Activated T-helper 17 cell treated with anti-CD3 and anti-CD28 coated beads, Interleukin-2, amount 50 U/mL, for 72 hours (primary cell): ENCODE data around the gene ADAM17. TPM values are rescaled to one million over a fixed set of nuclear protein-coding genes. Genes with fewer than 3 reads are reported as not detected.

Experiments
- ATAC-seq: fragments of 150-1000 bp; cut with Tn5 transposase; replicated peaks from 2 replicates; pipeline ENCODE4 v1.10.0; 2021; ENCODE audit warnings: mild to moderate bottlenecking, moderate library complexity
- H3K27ac Mint-ChIP-seq: one replicate; pipeline ENCODE4 v1.8.0; 2022; ENCODE audit warnings: mixed read lengths
- H3K27me3 Mint-ChIP-seq: one replicate; pipeline ENCODE4 v1.8.0; 2022; ENCODE audit warnings: mixed read lengths
- H3K36me3 Mint-ChIP-seq: one replicate; pipeline ENCODE4 v1.8.0; 2022; ENCODE audit warnings: low read depth, mild to moderate bottlenecking, mixed read lengths
- H3K4me1 Mint-ChIP-seq: one replicate; pipeline ENCODE4 v1.8.0; 2022; ENCODE audit warnings: mixed read lengths
- H3K4me3 Mint-ChIP-seq: one replicate; pipeline ENCODE4 v1.8.0; 2022; ENCODE audit warnings: mild to moderate bottlenecking, mixed read lengths
- H3K9me3 Mint-ChIP-seq: one replicate; pipeline ENCODE4 v1.8.0; 2022; ENCODE audit warnings: mixed read lengths
- total RNA-seq, 2 donors: library from RNA; stranded (reverse); gene quantifications; one replicate each; pipeline ENCODE4 v1.2.3, GENCODE V29; 2022

The ADAM17 gene
- total RNA-seq, 2 donors from 2014 or later = 22.7 to 31.2 TPM

DNA sequence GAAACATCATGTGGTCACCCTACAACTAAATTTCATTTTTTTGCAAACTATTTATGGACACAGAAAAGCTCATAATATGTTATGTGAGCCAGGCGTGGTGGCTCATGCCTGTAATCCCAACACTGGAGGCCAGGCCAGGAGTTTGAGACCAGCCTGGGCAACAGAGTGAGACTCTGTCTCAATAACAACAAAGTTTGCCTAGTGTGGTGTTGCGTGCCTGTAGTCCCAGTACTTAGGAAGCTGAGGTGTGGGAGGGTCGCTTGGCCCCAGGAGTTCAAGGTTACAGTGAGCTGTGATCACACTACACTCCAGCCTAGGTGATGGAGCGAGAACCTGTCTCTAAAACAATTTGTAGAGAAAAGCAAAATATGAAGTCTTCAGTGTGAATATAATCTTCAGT, 75.5 kb downstream of the ADAM17 start:
- Mint-ChIP-seq H3K9me3 (no peaks in the 10 kb centered on the region), H3K27me3 (no peaks in the 10 kb centered on the region), H3K27ac (peak overlapping the region; percentile 11), H3K36me3 (peaks cover 94% of the 10 kb centered on the region), H3K4me1 (peaks cover 24% of the 10 kb centered on the region), H3K4me3 (no peak overlapping the region)
- ATAC-seq = no peak

DNA sequence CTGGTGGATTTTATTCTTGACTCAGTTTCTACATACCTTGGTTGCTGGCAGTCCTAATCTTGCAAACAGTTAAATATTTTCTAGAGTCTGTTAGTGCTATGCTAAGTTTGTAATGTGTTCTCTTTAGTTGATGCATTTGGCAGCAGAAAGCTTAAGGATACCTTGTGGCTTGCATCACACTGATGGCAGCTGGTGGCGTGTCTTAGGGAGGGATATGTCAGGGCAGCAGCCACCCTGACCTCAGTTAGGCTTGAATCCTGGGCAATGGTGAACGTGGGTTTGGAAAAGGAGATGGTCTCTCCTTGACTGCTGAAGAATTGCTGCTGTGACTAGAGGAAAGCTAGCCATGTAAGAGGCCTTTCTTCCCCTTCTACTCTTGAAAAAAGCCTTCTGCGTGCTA, 77.1 kb downstream of the ADAM17 start:
- peaks cover 78% of the 10 kb centered on the region for H3K36me3 Mint-ChIP-seq
- peak overlapping the region; percentile 81 for H3K4me3 Mint-ChIP-seq
- no peaks in the 10 kb centered on the region for H3K27me3 Mint-ChIP-seq
- H3K4me1 Mint-ChIP-seq = peaks cover 24% of the 10 kb centered on the region
- H3K27ac Mint-ChIP-seq = peak overlapping the region; percentile 8
- no peaks in the 10 kb centered on the region for H3K9me3 Mint-ChIP-seq
- ATAC-seq = no peak

DNA sequence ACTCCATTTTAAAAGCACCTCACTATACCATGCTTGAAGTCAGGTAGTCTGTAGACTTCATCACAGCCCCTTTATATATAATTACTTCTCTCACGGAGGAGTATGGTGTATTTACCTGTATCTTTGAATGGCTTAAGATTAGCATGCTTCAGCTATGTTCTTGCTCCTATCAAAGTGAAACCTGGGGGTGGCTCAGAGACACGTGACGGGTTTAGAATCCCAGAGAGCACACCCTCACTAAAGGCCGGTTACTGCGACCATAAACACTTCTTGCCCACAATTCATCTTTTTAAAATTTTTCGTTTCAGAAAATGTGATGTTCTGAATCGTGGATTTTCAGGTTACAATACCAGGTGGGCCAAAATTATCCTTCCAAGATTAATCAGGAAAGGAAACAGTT, 77.7 kb downstream of the ADAM17 start:
- no peak for ATAC-seq
- H3K4me3 Mint-ChIP-seq = peak overlapping the region; percentile 81
- H3K27ac Mint-ChIP-seq = peak overlapping the region; percentile 8
- H3K9me3 Mint-ChIP-seq = no peaks in the 10 kb centered on the region
- H3K27me3 Mint-ChIP-seq = no peaks in the 10 kb centered on the region
- H3K36me3 Mint-ChIP-seq = peaks cover 78% of the 10 kb centered on the region
- H3K4me1 Mint-ChIP-seq = peaks cover 29% of the 10 kb centered on the region

DNA sequence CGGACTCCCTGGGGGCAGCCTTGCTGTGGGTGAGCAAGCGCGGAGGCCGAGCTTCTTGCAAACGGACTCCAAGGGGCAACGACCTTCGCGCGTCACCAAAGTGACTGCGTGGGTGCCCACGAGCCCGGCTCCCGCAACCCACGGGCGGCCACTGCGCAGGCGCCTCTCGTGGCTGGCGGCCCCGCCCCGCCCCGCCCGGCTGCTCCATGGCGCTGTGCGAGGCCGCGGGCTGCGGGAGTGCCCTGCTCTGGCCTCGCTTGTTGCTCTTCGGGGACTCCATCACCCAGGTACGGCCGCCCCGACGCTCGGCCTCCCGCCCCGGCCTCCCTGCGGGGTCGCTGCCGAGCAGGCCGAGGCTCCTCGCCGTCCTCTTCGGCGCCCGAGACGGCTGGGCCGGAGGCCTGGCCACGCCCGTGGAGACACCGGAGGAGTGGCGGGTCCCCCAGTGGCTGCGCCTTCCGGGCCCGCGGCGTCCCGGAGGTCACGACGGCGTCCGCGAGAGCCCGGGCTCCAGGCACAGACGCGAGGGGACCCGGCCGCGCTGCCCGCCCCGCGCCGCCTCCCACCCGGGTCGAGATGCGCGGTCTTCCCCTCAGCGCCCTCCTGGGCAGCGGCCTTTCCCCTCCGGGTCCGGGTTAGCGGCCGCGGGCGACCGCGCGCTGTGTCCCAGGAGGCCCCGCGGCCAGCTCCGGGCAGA, 81.1 kb downstream of the ADAM17 start, which contains the start of gene IAH1:
TSS of gene IAH1 (plus strand) at position 191 of the 697 bp plus-strand sequence. CDS start at position 207, 16 bp downstream.
- peak; percentile 83 for ATAC-seq
- Mint-ChIP-seq H3K4me1 (peaks cover 29% of the 10 kb centered on the region), H3K27me3 (no peaks in the 10 kb centered on the region), H3K9me3 (no peaks in the 10 kb centered on the region), H3K4me3 (peak within 1 kb of the TSS; percentile 81), H3K36me3 (peaks cover 76% of the 10 kb centered on the region), H3K27ac (peak within 1 kb of the TSS; percentile 85)

DNA sequence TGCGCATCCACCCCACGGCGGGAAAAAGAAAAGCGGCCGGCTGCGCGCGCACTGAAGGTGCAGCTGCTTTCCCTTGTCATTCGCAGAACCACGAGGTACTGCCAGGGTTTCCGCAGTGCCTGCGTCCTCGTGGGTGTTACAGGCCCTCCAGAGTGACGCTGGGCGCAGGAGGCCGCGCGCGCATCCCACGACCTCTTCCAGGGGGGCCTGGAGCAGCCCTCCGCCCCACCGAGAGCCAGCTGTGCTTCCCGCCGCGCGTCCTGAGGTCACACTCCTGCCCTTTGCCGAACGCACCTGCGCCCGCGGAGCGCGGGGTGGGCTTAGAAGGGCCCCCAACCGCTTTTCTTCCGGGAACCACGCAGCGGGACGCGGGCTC, 81.7 kb downstream of the ADAM17 start:
- ATAC-seq = peak; percentile 61
- peaks cover 76% of the 10 kb centered on the region for H3K36me3 Mint-ChIP-seq
- H3K27ac Mint-ChIP-seq = peak overlapping the region; percentile 36
- no peaks in the 10 kb centered on the region for H3K27me3 Mint-ChIP-seq
- peak overlapping the region; percentile 73 for H3K4me3 Mint-ChIP-seq
- H3K9me3 Mint-ChIP-seq = no peaks in the 10 kb centered on the region
- H3K4me1 Mint-ChIP-seq = peaks cover 29% of the 10 kb centered on the region

DNA sequence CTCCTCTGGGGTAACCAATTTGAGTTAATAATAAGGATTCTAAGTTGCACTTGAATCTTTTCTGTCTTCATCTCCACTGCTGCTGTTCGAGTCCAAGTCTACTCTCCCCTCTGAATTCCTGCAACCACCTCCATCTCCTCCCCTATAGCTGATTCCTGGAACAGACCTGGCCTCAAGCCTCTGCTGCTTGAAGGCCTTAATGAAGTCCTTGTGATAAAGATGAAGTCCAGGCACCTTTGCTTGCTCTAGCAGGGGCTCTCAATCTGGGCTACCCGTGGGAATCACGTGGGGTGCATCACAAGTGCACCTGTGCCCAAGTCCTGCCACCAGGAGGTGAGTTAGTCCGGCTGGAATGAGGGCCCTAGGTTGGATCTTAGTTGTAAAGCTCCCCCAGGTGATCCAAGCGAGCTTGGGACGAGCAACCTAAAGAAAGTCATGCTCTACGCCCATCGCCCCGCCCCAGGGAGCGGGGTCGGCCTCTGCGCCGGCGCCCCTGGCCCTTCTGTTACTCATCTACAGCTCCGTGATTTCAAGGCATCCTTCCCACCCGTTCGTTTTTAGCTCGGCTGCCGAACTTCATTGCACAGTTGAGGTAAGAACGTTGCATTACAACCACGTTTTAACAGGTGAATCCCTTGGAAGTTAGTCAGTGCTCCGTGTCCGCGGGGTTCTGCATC, 82.2 kb downstream of the ADAM17 start:
- peak overlapping the region; percentile 73 for H3K4me3 Mint-ChIP-seq
- H3K9me3 Mint-ChIP-seq = no peaks in the 10 kb centered on the region
- H3K36me3 Mint-ChIP-seq = peaks cover 76% of the 10 kb centered on the region
- H3K27ac Mint-ChIP-seq = peak overlapping the region; percentile 36
- no peaks in the 10 kb centered on the region for H3K27me3 Mint-ChIP-seq
- peak; percentile 17 for ATAC-seq
- H3K4me1 Mint-ChIP-seq = peaks cover 25% of the 10 kb centered on the region

DNA sequence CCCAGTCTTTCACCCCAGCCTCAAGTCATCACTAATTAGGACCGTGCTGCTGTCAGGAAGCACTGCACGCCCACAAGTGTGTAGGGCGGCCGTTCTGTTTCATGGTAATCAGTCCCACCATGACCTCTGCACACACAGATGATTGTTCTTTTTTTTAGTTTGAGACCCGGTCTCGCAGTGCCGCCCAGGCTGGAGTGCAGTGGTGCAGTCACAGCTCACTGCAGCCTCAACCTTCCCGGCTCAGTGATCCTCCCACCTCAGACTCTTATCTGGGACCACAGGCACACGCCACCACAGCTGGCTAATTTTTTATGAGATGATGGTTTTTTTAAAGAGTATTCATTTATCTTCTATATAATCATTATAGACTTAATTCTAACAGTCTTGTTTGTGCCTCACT, 83.1 kb downstream of the ADAM17 start:
- H3K27ac Mint-ChIP-seq = no peak overlapping the region
- no peaks in the 10 kb centered on the region for H3K9me3 Mint-ChIP-seq
- peaks cover 21% of the 10 kb centered on the region for H3K4me1 Mint-ChIP-seq
- ATAC-seq = no peak
- H3K36me3 Mint-ChIP-seq = peaks cover 73% of the 10 kb centered on the region
- no peaks in the 10 kb centered on the region for H3K27me3 Mint-ChIP-seq
- H3K4me3 Mint-ChIP-seq = peak overlapping the region; percentile 73

DNA sequence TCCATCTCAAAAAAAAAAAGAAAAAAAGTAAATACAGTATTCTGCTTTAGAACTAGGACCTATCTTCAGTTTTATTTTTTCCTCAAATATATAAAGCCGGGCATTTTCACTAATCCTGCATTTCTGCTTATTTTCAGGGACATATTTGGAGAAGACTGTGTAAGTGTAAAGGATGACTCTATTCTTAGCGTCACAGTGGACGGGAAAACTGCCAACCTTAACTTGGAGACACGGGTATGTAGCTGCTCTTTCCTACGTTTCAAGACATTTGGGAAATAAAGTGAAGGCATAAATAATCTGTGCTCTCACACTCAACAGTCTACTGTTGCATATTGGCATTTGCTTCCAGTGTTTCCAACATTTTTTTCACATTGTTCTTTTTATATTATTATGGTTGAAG, 84.4 kb downstream of the ADAM17 start:
- Mint-ChIP-seq H3K27me3 (no peaks in the 10 kb centered on the region), H3K4me3 (no peak overlapping the region), H3K36me3 (peaks cover 71% of the 10 kb centered on the region), H3K4me1 (peaks cover 10% of the 10 kb centered on the region), H3K9me3 (no peaks in the 10 kb centered on the region), H3K27ac (no peak overlapping the region)
- no peak for ATAC-seq

DNA sequence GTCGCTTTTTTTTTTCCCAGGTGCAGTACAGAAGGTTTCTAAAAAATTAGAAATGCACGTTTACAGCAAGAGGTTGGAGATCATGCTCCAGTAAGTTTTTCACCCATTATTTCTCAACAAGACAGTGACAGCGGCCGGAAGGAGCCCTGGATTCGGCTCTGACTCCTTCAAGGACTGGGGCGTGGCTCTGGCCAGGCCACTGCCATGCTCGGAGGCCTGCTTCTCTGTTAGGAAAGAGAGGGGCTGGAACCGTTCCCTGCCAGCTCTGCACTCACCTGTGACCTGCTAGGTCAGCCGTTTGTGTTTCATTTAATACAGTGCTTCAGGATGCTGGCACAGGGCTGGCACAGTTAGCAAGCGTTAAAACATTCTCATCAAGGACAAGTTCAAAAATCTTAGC, 87.9 kb downstream of the ADAM17 start:
- Mint-ChIP-seq H3K4me1 (peaks cover 10% of the 10 kb centered on the region), H3K27ac (no peak overlapping the region), H3K4me3 (no peak overlapping the region), H3K36me3 (peaks cover 70% of the 10 kb centered on the region), H3K9me3 (no peaks in the 10 kb centered on the region), H3K27me3 (no peaks in the 10 kb centered on the region)
- no peak for ATAC-seq

DNA sequence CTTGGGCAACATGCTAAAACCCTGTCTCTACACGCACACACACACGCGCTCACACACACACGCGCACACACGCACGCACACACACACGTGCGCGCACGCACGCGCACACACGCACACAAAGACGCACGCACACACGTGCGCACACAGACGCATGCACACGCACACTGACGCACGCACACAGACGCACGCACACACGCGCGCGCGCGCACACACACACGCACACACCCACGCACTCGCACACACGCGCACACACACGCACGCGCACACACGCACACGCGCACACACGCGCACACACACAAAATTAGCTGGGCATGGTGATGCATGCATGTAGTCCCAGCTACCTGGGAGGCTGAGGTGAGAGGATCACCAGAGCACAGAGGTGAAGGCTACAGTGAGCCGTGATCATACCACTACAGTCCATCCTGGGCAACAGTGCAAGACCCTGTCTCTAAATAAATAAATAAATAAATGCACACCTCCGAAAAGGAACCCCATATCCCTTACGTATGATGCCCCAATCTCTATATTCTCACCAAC, 89.4 kb downstream of the ADAM17 start:
- H3K4me3 Mint-ChIP-seq = no peak overlapping the region
- no peak for ATAC-seq
- no peak overlapping the region for H3K27ac Mint-ChIP-seq
- H3K9me3 Mint-ChIP-seq = no peaks in the 10 kb centered on the region
- H3K36me3 Mint-ChIP-seq = peaks cover 69% of the 10 kb centered on the region
- H3K27me3 Mint-ChIP-seq = no peaks in the 10 kb centered on the region
- peaks cover 10% of the 10 kb centered on the region for H3K4me1 Mint-ChIP-seq

DNA sequence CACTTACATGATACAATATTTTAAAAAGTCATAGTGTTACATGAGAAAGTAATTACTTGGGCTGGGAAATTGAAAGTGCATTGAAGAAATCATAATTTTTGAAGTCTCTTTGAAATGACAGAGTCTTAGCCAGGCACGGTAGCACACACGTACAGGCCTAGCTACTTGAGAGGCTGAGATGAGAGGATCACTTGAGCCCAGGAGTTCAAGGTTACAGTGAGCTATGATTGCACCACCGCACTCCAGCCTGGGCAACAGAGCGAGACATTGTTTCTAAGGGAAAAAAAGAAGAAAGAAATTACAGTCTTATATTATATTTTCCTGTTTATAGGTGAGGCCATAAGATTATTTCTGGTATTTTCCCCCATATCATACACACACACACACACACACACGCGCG, 90.5 kb downstream of the ADAM17 start:
- no peaks in the 10 kb centered on the region for H3K27me3 Mint-ChIP-seq
- H3K36me3 Mint-ChIP-seq = peaks cover 69% of the 10 kb centered on the region
- no peaks in the 10 kb centered on the region for H3K9me3 Mint-ChIP-seq
- no peak overlapping the region for H3K4me3 Mint-ChIP-seq
- peaks cover 10% of the 10 kb centered on the region for H3K4me1 Mint-ChIP-seq
- no peak for ATAC-seq
- no peak overlapping the region for H3K27ac Mint-ChIP-seq

DNA sequence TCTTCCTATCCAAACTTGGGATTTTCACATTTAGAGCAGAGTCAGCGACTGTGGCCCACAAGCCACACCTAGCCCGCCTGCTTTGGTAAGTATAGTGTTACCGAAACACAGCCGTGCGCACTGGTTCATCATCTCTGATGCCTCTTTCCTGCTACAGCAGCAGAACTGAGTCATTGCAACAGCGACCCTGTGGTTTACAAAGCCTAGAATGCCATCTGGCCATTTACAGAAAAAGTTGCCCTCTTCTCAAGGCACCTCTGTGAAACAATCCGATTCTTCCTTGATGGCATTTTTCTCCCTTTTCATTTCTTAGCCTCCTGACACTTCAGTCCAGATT, 92.0 kb downstream of the ADAM17 start:
- Mint-ChIP-seq H3K4me3 (peak overlapping the region; percentile 17), H3K4me1 (peaks cover 10% of the 10 kb centered on the region), H3K27me3 (no peaks in the 10 kb centered on the region), H3K9me3 (no peaks in the 10 kb centered on the region), H3K27ac (peak overlapping the region; percentile 70), H3K36me3 (peaks cover 69% of the 10 kb centered on the region)
- peak; percentile 100 for ATAC-seq

DNA sequence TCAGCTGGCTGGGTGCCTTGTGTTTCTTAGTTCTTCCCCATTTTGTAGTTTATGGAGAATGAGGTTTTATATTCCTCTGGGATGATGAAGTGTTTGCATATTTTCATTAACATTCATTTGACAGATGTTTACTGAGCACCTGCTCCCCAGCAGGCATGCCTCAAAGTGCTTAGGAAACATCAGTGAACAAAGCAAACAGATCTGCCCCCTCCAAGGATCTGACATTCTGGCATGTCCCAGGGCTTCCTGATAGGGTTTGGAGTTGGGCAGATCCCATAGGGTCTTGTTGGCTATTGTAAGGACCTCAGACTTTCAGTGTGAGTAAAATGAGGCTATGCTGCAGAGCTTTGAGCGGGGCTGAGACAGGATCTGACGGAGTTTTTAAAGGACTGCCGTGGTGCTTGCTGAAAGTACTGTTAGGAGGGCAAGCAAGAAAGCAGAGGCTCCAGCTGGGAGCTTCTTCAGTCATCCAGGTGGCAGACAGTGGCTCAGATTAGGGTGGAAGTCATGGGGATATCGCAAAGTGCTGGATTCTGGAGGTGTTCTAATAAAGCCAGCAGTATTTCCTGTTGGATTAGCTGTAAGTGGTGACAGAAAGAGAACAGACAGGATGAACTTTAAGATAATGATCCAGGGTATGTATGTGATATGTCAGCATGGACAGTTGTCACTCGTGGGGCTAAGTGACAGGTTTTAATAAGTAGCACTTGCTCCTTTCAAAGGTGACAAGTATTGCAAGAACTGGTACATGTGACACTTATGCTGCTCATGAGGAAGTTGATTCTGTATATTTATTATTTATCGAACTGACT, 92.5 kb downstream of the ADAM17 start:
- peak overlapping the region; percentile 70 for H3K27ac Mint-ChIP-seq
- H3K4me1 Mint-ChIP-seq = peaks cover 10% of the 10 kb centered on the region
- H3K27me3 Mint-ChIP-seq = no peaks in the 10 kb centered on the region
- ATAC-seq = peak; percentile 44
- H3K36me3 Mint-ChIP-seq = peaks cover 70% of the 10 kb centered on the region
- peak overlapping the region; percentile 17 for H3K4me3 Mint-ChIP-seq
- no peaks in the 10 kb centered on the region for H3K9me3 Mint-ChIP-seq

DNA sequence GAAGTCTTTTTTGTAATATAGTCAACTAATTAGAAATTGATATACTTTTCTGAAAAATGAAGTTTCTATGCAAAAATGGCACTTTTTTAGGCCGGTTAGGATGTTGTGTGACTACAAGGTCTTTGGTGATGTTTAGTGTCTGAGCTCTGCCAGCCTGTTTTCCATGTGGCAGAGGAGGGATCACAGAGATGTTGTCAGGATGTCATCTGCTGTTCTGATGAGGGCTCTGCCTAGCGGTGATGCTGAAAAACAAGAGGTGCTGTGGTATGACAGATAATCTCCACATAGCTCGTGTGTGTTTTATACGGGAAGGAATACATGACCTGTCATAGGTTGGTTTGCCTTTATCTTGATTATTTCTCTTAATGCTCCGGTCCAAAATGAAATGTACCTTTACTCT, 93.3 kb downstream of the ADAM17 start:
- Mint-ChIP-seq H3K9me3 (no peaks in the 10 kb centered on the region), H3K4me1 (peaks cover 10% of the 10 kb centered on the region), H3K27ac (peak overlapping the region; percentile 41), H3K27me3 (no peaks in the 10 kb centered on the region), H3K36me3 (peaks cover 72% of the 10 kb centered on the region), H3K4me3 (no peak overlapping the region)
- no peak for ATAC-seq
